MM.1S (cell line): ENCODE data around the gene IQCK.

Experiments used
- CTCF ChIP-seq: fragments of 300-600 bp; sonication (generic); IDR thresholded peaks from 2 replicates; pipeline ENCODE4 v1.5.1; 2016; ENCODE audit warnings: antibody characterized with exemption, low read length, mixed read lengths
- EZH2 ChIP-seq: fragments of 300-600 bp; sonication (generic); optimal IDR thresholded peaks from 2 replicates; pipeline ENCODE3; 2017; ENCODE audit warnings: low read depth, mild to moderate bottlenecking, antibody characterized with exemption, low read length, mixed read lengths

GRCh38 chr16:19899605-19899955, 181.5 kb downstream of the IQCK start:
- TF ChIP-seq CTCF: no peak
- TF ChIP-seq EZH2: no peak
